Lung (tissue), 12 donors: Measurements from ENCODE around the gene LCE7A. TPM values are rescaled to one million over a fixed set of nuclear protein-coding genes. Genes with fewer than 3 reads are reported as not detected.

ENCODE experiments used
- ATAC-seq: fragments of 200-7000 bp; cut with Tn5 transposase; one replicate; pipeline ENCODE4 v1.9.1; 2020; ENCODE audit warnings: moderate number of reproducible peaks; ENCODE audit not compliant: insufficient read depth, low FRiP score
- DNase-seq, 3 donors: peaks; one replicate each; pipeline ENCODE4 v3.0.0-alpha.2; 2013 to 2017
- H3K27ac ChIP-seq, 2 donors: one replicate each; pipeline ENCODE4 v1.5.1; 2013; ENCODE audit warnings: mild to moderate bottlenecking in 2 of 2, moderate library complexity in 2 of 2, control low read depth in 1 of 2, inconsistent platforms in 1 of 2, low read depth in 1 of 2, low read length in 1 of 2
- H3K27me3 ChIP-seq, 3 donors: one replicate each; pipeline ENCODE4 v1.5.1; 2013; ENCODE audit warnings: low read length in 2 of 3; ENCODE audit not compliant: control insufficient read depth in 3 of 3, insufficient read depth in 3 of 3
- H3K36me3 ChIP-seq, 4 donors: one replicate each; pipeline ENCODE4 v1.5.1; 2013; ENCODE audit warnings: low read length in 4 of 4, mild to moderate bottlenecking in 1 of 4, moderate library complexity in 1 of 4; ENCODE audit not compliant: control insufficient read depth in 4 of 4, insufficient read depth in 4 of 4
- H3K4me1 ChIP-seq, 5 donors: one replicate each; pipeline ENCODE4 v1.5.1; 2013; ENCODE audit warnings: low read length in 5 of 5, mild to moderate bottlenecking in 2 of 5, moderate library complexity in 1 of 5; ENCODE audit not compliant: control insufficient read depth in 5 of 5, insufficient read depth in 5 of 5
- H3K4me3 ChIP-seq: one replicate; pipeline ENCODE4 v1.5.1; 2013; ENCODE audit warnings: mild to moderate bottlenecking, control low read depth, moderate library complexity
- H3K9ac ChIP-seq, 2 donors: one replicate each; pipeline ENCODE4 v1.5.1; 2013; ENCODE audit warnings: low read length in 2 of 2, control low read depth in 1 of 2; ENCODE audit not compliant: insufficient read depth in 1 of 2
- H3K9me3 ChIP-seq, 4 donors: one replicate each; pipeline ENCODE4 v1.5.1; 2013; ENCODE audit warnings: low read length in 3 of 4, mild to moderate bottlenecking in 1 of 4, moderate library complexity in 1 of 4; ENCODE audit not compliant: control insufficient read depth in 4 of 4, insufficient read depth in 3 of 4
- WGBS, 2 donors: extraction: QIAGEN DNeasy Blood & Tissue Kit; methylation state at CpG; one replicate each; pipeline ENCODE4 v1.1.7; 2013; 5-methylcytosine and 5-hydroxymethylcytosine counted together
- polyA plus RNA-seq, 2 donors: library from polyadenylated mRNA; stranded (reverse); fragments of 200-250 nt; gene quantifications; one replicate each; pipeline ENCODE4 v1.2.1, GENCODE V29; 2013
- total RNA-seq, 2 donors: library from RNA; depleted of rRNA in 1 of 2; stranded (reverse); fragments of >200 nt in 1 of 2; gene quantifications; one replicate each; pipeline ENCODE4 v1.2.1, GENCODE V29; 2014 to 2021
- TF ChIP-seq, protein P1 (sequence below): IDR thresholded peaks from 2 replicates; pipeline ENCODE4 v1.5.1; 2012; ENCODE audit warnings: mild to moderate bottlenecking; ENCODE audit errors: control extremely low read depth, extremely low read depth
- donor health status: control.
- donor health status: control.
- donor health status: Bipolar disorder and iron deficiency.
- donor health status: healthy.
- donor health status: DM: yes; HTN: yes; CAD: no.

LCE7A gene
- total and polyA plus RNA-seq, 4 donors: not detected

DNA sequence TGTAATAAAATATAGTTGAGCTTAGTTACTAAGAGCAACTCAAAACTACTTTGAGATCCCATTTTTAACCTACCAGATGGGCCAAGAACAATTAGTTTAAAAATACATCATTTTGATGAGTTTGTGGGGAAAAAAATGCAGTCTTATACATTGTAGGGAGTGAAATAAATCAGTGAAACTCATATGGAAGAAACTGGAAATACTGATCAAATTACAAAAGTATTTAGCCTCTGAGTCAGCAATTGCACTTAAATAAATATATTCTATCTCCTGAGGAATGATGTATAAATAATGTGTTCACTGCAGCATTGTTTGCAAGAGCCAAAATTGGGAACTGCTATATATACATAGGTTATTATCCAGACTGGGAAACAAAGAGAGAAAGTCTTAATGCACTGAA is 13.7 kb downstream of the LCE7A start:
- DNase-seq (no peak), ATAC-seq (no peak)
- Histone ChIP-seq H3K36me3 (no peaks in the 10 kb centered on the region), H3K9ac (no peak overlapping the region), H3K4me3 (no peak overlapping the region), H3K27ac (no peak overlapping the region), H3K27me3 (no peaks in the 10 kb centered on the region), H3K9me3 (peaks cover 0 to 4% (median under 1%) of the 10 kb centered on the region in 4 donors), H3K4me1 (no peaks in the 10 kb centered on the region)
- TF ChIP-seq, protein P1, sequence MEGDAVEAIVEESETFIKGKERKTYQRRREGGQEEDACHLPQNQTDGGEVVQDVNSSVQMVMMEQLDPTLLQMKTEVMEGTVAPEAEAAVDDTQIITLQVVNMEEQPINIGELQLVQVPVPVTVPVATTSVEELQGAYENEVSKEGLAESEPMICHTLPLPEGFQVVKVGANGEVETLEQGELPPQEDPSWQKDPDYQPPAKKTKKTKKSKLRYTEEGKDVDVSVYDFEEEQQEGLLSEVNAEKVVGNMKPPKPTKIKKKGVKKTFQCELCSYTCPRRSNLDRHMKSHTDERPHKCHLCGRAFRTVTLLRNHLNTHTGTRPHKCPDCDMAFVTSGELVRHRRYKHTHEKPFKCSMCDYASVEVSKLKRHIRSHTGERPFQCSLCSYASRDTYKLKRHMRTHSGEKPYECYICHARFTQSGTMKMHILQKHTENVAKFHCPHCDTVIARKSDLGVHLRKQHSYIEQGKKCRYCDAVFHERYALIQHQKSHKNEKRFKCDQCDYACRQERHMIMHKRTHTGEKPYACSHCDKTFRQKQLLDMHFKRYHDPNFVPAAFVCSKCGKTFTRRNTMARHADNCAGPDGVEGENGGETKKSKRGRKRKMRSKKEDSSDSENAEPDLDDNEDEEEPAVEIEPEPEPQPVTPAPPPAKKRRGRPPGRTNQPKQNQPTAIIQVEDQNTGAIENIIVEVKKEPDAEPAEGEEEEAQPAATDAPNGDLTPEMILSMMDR: no peak

DNA sequence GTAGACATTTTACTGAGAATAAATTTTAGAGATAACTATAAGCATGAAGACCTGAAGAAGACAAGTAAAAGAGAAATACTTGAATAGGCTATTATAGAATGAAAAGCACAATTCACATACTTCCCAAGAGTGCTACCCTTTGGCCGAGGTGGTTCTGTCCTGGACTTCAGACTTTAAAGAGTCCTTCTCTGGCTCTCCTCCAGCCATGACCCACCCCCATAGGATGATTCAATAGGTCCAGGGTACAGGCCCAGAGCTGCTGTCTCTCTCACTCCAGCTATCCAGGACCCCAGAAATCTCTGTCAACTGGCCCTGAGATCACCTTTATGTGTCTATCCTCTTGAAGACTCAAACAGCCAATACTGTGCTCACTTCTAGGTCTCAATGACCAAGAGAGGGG is 17.0 kb downstream of the LCE7A start:
- H3K4me3 ChIP-seq: no peak overlapping the region
- DNase-seq: no peak
- no peaks in the 10 kb centered on the region for H3K36me3 ChIP-seq
- no peak overlapping the region for H3K27ac ChIP-seq
- TF ChIP-seq, protein P1: no peak
- no peaks in the 10 kb centered on the region for H3K4me1 ChIP-seq
- no peak for ATAC-seq
- H3K9ac ChIP-seq: no peak overlapping the region
- H3K9me3 ChIP-seq: peaks cover 0 to 6% (median 2%) of the 10 kb centered on the region in 4 donors
- H3K27me3 ChIP-seq: no peaks in the 10 kb centered on the region
- WGBS, 2 donors: 77 to 86% methylated on average over 1 of the region's 1 CpG

DNA sequence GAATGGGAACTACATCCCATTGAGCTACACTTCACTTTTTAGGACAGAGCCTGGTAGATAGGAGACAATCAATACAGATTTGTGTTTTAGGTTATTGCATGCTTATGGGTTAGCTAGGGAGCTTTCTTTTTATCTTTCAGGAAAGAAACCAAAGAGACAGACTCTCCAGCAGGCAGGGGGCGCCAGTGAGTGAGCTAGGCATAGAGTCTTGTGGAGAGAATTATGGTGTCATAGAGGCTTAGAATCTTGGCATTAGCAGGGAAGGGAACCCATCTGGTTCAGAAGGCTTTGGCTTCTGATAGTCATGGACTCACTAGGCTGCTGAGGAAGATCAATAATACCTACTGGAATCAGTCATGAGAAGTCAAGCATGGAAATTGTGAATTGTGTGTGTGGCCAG is 18.2 kb downstream of the LCE7A start, which contains the start of gene SMCP:
TSS of gene SMCP (plus strand) at position 281 of the 400 bp plus-strand sequence. CDS start 6,101 bp downstream, outside the sequence.
- WGBS, 2 donors: 0 to 13% methylated on average over 1 of the region's 1 CpG
- Histone ChIP-seq H3K27ac (no peak within 1 kb of the TSS), H3K27me3 (no peaks in the 10 kb centered on the region), H3K4me1 (no peaks in the 10 kb centered on the region), H3K4me3 (no peak within 1 kb of the TSS), H3K36me3 (no peaks in the 10 kb centered on the region), H3K9me3 (peaks cover 0 to 6% (median 2%) of the 10 kb centered on the region in 4 donors), H3K9ac (no peak within 1 kb of the TSS)
- DNase-seq: no peak
- TF ChIP-seq, protein P1: no peak
- no peak for ATAC-seq

DNA sequence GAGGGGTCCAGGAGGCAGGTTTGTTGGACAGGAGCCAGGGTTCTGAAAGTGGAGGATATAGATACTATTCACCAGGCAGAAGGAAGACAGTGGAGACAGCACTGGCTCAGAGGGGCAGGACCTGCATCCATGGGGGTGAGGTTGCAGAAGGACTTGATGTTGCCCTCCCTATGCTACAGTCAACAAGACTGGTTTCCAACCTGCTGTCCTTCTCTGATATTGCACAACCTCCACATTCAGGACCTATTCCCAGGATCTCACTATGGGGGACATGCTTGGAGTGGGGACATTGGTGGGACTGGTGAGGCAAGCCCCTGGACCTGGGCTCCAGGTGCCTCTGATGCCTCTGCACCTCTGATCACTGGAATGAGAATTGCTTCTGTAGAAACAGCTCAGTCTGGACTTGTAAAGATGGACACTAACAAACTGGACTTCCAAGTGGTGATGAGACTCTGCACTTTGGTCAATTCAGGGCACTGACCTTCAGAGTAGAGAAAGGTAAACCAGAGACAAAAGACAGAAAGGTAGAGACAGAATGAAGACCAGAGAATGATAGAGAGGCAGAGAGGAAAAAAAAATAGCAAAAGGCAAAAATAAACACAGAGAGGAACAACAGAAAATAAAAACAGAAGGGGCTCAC is 19.9 kb downstream of the LCE7A start:
- TF ChIP-seq, protein P1: no peak
- Histone ChIP-seq H3K4me3 (no peak overlapping the region), H3K27ac (no peak overlapping the region), H3K4me1 (no peaks in the 10 kb centered on the region), H3K9me3 (peaks cover 0 to 6% (median 2%) of the 10 kb centered on the region in 4 donors), H3K9ac (no peak overlapping the region), H3K36me3 (no peaks in the 10 kb centered on the region), H3K27me3 (no peaks in the 10 kb centered on the region)
- DNase-seq (no peak), ATAC-seq (no peak)
